ENCODE results near the gene CCN5. TPM values are rescaled to one million over a fixed set of nuclear protein-coding genes. Genes with fewer than 3 reads are reported as not detected.
A peak's percentile ranks its signal among the peaks of the same experiment; 100 is the strongest.

Gene CCN5
- polyA plus RNA-seq, 1 experiment: 0.37 TPM

GRCh38 chr20:44691424-44692423 is 23.4 kb upstream of the CCN5 start:
- Histone ChIP-seq H3K27me3 (ENCODE audit: control insufficient read depth, insufficient read depth, low read length) (no peaks in the 10 kb centered on the region), H3K4me3 (ENCODE audit: low read depth, low read length) (no peak overlapping the region), H3K9me3 (ENCODE audit: control insufficient read depth, insufficient read depth, low read length) (peaks cover 10% of the 10 kb centered on the region), H3K27ac (ENCODE audit: low read depth, low read length) (no peak overlapping the region)
- TF ChIP-seq, protein P1, sequence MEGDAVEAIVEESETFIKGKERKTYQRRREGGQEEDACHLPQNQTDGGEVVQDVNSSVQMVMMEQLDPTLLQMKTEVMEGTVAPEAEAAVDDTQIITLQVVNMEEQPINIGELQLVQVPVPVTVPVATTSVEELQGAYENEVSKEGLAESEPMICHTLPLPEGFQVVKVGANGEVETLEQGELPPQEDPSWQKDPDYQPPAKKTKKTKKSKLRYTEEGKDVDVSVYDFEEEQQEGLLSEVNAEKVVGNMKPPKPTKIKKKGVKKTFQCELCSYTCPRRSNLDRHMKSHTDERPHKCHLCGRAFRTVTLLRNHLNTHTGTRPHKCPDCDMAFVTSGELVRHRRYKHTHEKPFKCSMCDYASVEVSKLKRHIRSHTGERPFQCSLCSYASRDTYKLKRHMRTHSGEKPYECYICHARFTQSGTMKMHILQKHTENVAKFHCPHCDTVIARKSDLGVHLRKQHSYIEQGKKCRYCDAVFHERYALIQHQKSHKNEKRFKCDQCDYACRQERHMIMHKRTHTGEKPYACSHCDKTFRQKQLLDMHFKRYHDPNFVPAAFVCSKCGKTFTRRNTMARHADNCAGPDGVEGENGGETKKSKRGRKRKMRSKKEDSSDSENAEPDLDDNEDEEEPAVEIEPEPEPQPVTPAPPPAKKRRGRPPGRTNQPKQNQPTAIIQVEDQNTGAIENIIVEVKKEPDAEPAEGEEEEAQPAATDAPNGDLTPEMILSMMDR (IDR thresholded peaks at IDR 0.05; ENCODE audit: low read depth, low read length): no peak
- ChIA-PET CTCF (interaction anchor here (0.6 to 1.1 kb wide), 4 partner anchors 10 to 1080 kb away, joined by 3 to 5 read pairs (median 4); no protein-coding TSS in a partner anchor), POLR2A (no interaction called here)
- no peak for DNase-seq (ENCODE audit: low read depth, low spot score)

DNA sequence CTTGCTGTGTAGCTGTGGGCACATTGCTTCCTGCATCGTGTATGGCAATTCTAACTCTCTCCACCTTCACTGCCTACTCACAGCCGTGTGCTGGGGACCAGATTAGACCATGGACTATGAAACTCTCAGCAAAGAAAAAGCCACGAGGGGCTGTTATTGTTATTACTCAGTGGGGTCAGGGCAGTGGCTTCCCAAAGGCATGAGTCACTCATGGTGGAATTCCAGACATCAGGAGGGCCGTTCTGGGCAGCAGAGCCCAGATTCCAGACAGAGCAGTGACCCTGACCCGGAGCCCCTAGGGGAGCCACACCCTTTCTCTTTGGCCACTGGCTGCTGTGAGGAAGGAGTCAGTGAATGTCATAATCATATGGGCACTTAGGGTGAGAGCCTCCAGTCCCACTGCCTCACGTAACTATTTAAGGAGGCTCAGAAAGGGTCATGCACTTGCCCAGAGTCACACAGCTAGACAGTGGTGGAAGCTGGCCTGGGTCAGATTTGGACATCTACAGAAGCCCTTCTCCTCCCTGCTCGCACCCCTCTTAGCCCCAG is 22.2 kb upstream of the CCN5 start:
- Histone ChIP-seq H3K27ac (ENCODE audit: low read depth, low read length) (peak overlapping the region; percentile 55), H3K9me3 (ENCODE audit: control insufficient read depth, insufficient read depth, low read length) (peaks cover 10% of the 10 kb centered on the region), H3K27me3 (ENCODE audit: control insufficient read depth, insufficient read depth, low read length) (no peaks in the 10 kb centered on the region), H3K4me3 (ENCODE audit: low read depth, low read length) (no peak overlapping the region)
- TF ChIP-seq, protein P1 (IDR thresholded peaks at IDR 0.05; ENCODE audit: low read depth, low read length): no peak
- ChIA-PET CTCF (interaction anchor here (1.0 kb wide), 1 partner anchor 24 kb away, joined by 3 read pairs; no protein-coding TSS in a partner anchor), POLR2A (interaction anchor here (0.5 to 0.7 kb wide), 2 partner anchors 29 to 742 kb away, joined by 9 read pairs; no protein-coding TSS in a partner anchor)
- peak; percentile 77 for DNase-seq (ENCODE audit: low read depth, low spot score)

GRCh38 chr20:44693627-44694026 is 21.5 kb upstream of the CCN5 start:
- Histone ChIP-seq H3K9me3 (ENCODE audit: control insufficient read depth, insufficient read depth, low read length) (peaks cover 10% of the 10 kb centered on the region), H3K27me3 (ENCODE audit: control insufficient read depth, insufficient read depth, low read length) (no peaks in the 10 kb centered on the region), H3K4me3 (ENCODE audit: low read depth, low read length) (no peak overlapping the region), H3K27ac (ENCODE audit: low read depth, low read length) (no peak overlapping the region)
- CTCF ChIA-PET: interaction anchor here (1.0 kb wide), 1 partner anchor 24 kb away, joined by 3 read pairs; no protein-coding TSS in a partner anchor
- POLR2A ChIA-PET: no interaction called here
- TF ChIP-seq, protein P1 (IDR thresholded peaks at IDR 0.05; ENCODE audit: low read depth, low read length): no peak
- no peak for DNase-seq (ENCODE audit: low read depth, low spot score)

GRCh38 chr20:44694159-44694558 is 21.0 kb upstream of the CCN5 start:
- ChIA-PET CTCF (interaction anchor here (1.5 kb wide), 1 partner anchor 9 kb away, joined by 6 read pairs; no protein-coding TSS in a partner anchor), POLR2A (no interaction called here)
- TF ChIP-seq, protein P1 (IDR thresholded peaks at IDR 0.05; ENCODE audit: low read depth, low read length): no peak
- H3K27me3 ChIP-seq (ENCODE audit: control insufficient read depth, insufficient read depth, low read length): no peaks in the 10 kb centered on the region
- no peak overlapping the region for H3K27ac ChIP-seq (ENCODE audit: low read depth, low read length)
- H3K4me3 ChIP-seq (ENCODE audit: low read depth, low read length): no peak overlapping the region
- peaks cover 10% of the 10 kb centered on the region for H3K9me3 ChIP-seq (ENCODE audit: control insufficient read depth, insufficient read depth, low read length)
- DNase-seq (ENCODE audit: low read depth, low spot score): no peak
